HG03571 (cell line): Measurements from ENCODE around the gene ANKS1B.
"Not testable (repeated sequence)": the region's sequence is repeated elsewhere in the genome, so short reads cannot be mapped to it uniquely, and the experiment has no call there.

Experiments used
- ATAC-seq: cut with Tn5 transposase; IDR thresholded peaks from one replicate; pipeline ENCODE4 v1.9.1; 2021; ENCODE audit not compliant: unreplicated experiment

Gene ANKS1B

DNA sequence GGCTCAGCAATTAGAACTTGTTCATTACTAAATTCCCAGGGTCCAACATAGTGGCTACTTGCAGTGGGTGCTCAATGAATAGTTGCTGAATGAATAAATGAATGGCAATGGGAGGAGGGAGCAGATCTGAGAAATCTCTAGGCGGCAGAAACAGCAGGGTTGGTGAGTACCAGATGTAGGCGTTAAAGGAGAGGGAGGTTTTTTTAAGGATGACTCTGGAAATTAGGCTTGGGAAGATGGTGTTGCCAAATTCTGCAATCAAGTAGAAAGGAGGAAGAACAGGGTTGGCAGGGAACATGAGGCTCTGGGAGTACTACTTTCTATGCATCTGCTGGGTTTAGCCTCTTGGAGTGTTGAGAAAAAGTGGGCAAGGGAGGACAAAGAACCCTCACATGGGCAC is 1132.6 kb downstream of the ANKS1B start:
- no peak for ATAC-seq

DNA sequence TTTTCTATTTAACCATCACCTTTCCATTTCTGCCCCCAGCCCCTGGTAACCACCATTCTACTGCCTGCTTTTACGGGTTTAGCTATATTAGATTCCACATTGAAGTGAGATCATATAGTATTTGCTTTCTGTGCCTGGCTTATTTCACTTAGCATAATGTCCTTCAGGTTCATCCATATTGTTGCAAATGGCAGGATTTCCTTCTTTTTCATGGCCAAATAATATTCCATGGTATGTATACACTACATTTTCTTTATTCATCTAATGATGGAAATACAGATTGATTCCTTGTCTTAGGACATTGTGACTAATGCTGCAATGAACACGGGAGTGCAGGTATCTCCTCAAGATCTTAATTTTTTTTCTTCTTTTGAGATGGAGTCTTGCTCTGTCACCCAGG is 1137.5 kb downstream of the ANKS1B start:
- no peak for ATAC-seq

DNA sequence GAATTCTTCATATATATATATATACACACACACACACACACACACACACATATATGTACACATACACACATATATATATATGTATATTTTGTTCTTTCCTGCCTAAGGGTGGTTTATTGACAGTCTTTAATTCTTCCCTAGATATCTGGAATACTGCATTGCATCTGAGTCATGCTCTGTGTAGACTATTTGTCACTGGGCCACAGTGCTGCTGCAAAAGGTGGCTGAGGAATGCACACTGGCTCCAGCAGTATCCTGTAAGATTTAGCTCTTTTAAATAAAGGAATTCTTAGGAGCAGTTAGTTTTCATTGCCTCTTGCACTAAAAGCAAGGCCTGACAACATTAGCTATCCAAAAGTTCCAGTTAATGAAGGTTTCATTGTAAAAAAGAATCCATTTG is 1138.8 kb downstream of the ANKS1B start:
- ATAC-seq: no peak

DNA sequence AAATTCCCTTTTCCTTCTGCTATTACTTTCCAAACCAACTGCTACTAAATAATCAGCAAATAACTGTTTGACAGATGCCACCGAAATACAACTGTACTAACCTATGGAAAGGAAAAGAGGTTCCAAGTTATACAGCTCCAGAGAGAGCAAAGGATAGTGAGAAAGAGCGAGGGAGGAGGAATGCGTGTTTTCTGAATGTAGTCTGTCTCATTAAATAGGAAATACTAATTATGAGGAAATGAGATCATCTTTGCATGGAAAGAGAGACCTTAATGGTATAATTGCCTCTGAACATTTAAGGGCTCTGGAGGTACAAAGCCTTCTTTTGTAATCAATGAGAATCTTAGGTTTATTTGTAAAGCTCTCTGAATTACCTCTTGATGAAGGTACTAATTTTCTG is 1144.4 kb downstream of the ANKS1B start:
- no peak for ATAC-seq

DNA sequence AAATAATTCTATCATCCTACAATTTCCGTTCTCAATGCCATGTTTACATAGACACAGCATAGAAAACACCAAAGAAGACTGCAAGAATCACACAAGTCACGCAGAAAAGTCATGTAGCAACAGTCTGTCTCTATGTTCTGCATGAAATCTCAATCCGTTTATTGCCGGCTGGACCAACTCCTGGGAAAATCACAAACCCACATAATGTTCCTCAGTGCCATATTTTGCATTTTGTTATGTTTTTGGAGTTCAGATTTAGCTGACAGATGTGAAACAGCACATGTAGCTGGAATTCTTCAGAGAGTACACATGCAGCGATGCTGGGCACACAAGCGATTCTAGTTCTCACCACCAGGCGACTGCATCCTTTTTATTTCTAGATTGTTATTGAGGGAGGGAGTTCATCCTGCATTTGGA is 1146.5 kb downstream of the ANKS1B start:
- ATAC-seq: no peak

DNA sequence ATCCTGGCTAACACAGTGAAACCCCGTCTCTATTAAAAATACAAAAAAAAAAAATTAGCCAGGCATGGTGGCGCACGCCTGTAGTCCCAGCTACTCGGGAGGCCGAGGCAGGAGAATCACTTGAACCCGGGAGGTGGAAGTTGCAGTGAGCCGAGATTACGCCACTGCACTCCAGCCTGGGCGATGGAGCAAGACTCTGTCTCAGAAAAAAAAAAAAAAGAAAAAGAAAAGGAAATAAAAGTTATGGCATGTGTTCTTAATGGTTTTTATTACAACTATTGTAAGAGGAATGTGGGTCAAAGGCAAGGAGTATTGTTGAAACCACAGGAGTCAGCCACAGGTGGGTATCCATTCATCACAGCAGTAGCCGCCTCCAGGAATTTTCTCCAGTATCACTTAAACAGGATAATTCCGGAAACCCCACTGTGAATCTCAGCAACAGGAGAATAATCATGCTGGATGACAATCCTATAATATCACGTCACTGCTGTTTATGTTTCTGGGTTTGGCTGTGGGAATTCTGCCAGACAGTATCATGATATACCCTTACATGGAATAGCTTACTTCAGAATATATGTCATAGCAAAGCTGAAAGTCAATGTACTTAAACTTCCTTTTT is 1147.5 kb downstream of the ANKS1B start:
- not testable (repeated sequence) for ATAC-seq

DNA sequence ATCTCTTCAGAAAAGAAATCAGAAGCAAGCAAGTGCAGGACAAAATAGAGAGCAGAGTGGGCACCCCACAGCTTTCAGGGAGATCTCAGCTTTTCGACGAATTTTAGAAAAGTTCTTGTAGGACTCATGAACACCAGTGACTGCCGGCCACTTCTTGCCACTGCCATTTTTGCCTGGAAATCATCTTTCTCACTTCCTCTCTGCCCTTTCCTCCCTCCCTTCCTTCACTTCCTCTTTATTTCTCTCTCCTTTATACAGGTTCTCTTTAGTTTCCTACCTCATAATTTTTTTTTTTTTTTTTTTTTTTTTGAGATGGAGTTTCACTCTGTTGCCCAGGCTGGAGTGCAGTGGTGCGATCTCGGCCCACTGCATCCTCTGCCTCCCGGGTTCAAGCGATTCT is 1154.1 kb downstream of the ANKS1B start:
- ATAC-seq: no peak

DNA sequence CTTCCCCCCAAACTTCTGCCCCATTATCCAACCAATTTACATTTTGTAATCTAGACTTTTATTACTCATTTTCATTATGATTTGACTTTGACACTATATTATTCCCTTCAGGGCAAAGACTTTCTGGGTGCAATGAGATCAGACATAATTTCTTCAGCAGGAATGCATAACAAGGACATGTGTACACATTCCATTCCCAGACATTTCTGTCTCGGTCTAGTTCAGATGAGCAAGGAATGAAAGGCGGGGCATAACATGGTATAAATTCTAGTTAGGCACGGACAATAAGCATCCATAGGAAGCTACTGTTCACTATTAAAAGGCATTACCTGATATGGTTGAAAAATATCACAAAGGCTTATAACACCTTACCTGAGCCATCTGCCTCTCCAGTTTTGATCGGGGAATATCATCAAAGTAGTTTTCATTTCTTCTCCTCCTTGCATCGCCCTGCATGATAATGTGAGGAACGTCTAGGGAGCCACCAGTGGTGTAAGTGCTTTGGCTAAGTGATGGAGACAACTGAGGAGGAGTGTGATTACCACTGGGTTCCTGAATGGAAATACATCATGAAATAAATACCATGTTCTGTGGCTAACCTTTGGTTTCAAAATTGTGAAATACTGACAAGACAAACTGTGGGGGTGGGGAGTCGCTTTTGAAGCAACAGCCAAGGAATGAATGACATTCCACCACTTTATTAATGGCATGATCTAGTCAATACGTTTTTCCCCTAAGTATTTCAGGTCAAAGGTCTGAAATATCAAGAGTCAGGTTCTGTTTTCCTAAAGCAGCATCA is 1155.7 kb downstream of the ANKS1B start:
- ATAC-seq: no peak

DNA sequence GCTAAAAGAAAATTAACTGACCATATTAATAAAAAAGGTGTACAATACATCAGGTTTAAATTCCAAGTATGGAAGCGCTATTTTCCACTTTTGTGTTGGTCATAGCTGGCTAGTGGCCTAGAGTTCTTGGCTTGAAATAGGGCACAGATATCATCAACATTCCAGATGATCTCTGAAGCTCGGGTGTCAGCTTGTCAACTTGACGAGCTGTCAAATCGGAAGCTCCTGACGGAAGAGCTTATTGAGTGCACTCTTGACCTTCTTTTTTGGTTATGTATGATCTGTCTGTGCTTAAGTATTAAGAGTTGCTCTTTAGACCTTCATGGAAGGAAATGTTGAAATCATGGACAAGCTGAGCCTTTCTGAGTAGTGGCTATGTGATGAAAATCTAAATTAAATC is 1161.7 kb downstream of the ANKS1B start:
- ATAC-seq: no peak

DNA sequence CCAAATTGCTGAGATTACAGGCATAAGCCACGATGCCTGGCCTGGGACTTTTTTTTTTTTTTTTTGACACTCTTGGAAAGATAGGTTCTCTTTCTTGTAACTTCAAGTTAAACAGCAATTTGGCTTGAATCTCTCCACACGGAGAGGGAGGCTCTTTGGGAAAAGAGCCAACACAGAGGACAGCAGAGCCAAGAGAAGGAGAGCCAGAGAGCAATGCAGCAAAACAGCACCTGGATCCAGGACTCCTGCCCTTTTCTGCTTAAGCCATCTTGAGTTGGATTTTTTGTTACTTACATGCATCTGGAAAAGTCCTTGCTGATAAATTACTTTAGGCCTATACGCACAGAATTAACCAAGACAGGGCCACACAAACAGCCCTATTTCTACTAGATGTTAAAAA is 1162.9 kb downstream of the ANKS1B start:
- ATAC-seq: no peak

DNA sequence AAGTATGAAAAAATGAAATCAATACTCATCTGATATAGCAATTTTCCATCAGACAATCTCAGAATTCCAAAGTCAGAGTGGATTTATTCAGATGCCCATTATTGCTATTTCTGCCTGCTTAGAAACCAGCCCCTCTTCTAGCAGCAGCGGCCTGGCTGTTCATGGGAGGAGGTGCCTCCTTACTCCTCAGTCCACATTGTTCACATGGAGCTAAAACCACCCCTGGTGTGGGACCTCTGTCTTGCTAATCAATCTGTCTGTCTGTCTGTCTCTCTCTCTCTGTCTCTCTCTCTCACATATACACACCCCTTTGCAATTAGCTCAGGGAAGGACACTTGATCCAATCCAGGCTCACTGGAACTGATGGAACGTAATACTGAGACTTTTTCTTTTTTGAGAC is 1163.5 kb downstream of the ANKS1B start:
- ATAC-seq: no peak

DNA sequence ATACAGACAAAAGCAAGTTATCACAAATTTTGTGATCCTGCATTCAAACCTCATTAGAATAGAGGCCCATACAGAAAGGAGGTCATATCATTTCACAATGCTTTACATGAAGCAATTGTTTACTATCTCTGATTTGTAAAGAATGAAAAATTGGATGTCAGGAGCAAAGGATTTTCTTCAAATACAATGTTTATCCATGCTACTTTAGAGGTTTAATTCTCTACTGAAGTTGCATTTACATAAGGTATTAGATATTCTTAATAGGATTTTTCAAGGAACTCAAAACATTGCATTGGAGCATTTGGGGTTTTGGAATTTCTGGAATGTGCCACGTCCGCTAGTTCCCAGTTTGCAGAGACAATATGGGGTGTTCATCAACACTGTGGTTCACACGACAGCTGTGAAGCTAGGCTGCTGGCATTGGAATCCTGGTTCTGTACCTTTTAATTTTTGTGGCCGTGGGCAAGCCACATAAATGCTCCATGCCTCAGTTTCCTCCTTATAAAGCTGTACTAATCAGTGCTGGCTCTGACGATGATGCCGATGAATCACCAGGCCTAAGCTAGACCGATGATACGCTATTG is 1164.8 kb downstream of the ANKS1B start:
- ATAC-seq: no peak

DNA sequence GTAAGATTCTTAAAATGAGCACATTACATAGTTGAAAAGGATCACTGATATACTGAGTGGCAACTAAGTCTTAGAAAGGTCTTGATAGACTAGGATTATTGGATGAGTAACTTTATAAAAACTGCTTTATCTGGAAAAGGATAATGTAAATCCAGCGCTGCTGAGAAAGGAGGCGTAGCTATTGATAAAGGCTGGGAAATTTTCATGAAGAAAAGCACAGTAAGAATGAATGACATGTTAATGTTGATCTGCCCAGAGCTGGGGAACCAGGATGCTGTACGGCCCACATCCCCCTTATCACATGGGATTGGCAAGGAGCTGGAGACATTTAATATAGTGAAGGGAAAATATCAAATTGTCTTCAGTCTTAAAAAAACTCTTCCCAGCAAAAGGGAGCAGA is 1165.7 kb downstream of the ANKS1B start:
- no peak for ATAC-seq

DNA sequence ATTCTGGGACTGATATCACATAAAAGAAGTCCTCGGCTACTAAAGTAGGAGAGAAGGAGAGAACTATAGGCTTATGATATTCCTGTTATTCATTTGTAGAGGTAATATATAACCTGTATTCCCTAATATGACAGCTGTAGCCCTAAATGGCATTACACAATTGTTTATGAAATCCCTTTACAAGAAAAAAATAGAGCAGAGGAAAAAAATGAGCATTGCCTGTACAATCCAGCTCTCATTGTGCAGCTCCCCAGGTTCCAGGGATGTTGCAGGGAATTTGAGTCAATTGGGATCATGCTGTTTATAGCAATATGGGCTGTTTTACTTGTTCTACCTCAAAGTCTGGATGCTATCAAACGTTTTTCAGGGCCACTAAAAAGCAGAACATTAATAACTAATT is 1166.5 kb downstream of the ANKS1B start:
- no peak for ATAC-seq

DNA sequence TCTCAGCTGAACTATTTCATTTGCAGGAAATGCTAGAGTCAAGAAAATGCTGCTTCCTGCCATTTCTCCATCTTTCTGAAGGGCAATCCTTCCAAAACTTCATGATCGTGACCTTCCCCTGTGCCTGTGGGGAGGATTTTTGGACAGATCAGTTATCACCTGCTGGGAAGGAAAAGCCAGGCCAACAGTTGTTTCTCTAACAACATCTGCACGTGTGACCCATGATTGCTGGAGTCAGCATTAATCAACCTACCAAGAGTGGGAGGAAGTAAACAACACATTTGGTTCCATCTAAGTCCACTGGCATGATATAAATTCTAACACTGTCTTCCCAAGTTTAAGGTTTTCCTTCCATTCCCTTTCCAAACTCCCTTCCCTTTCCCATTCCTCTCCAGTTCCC is 1167.0 kb downstream of the ANKS1B start:
- no peak for ATAC-seq

DNA sequence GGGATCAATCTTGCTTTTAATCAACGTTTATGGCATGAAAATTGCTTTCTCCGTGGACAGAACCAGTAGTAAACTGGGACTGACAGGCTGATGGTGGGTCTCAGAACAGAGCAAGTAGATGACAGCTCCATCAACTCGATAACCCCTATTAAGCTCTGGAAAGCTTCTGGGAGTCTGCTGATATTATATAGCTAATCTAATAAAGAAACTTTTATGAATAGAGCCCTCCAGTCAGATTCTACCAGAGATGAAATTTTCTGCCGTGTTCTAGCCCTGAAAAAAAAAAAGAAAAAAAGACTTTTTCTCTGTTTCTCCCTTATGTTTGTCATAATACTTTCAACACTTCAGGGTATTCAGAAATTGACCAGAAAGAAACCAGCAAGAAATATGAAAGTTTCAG is 1168.0 kb downstream of the ANKS1B start:
- no peak for ATAC-seq

DNA sequence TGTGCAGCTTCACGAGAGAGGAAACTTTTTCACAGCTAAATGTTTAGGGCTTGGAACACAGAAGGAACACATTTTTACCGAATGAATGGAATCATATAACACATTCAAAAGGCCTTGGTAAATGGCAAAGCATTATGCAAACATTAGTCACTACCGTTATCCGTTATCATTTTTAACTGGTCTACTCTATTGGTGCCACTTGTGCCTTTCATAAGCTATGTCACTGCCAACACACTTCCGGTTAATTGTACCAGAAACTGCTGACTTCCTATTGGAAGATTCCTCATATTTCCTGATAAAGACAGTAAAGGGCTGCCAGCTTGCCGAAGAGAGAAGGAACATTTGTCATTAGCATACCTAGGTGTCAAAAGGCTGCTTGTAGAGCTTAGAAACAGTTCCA is 1170.5 kb downstream of the ANKS1B start:
- no peak for ATAC-seq

DNA sequence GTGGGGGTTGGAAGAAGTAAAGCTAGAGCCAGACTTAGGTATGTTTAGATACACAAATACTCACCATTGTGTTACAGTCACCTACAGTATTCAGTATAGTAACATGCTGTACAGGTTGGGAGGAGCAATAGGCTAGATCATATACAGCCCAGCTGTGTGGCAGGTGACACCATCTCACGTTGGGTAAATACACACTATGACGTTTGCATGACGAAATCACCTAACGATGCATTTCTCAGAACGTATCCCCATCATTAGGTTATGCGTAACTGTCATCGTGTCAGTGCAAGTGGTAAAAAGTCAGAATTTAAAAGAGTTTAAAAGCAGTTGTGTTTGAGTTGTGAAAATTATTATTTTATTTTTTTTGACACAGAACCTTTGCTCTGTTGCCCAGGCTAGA is 1172.5 kb downstream of the ANKS1B start:
- ATAC-seq: no peak

DNA sequence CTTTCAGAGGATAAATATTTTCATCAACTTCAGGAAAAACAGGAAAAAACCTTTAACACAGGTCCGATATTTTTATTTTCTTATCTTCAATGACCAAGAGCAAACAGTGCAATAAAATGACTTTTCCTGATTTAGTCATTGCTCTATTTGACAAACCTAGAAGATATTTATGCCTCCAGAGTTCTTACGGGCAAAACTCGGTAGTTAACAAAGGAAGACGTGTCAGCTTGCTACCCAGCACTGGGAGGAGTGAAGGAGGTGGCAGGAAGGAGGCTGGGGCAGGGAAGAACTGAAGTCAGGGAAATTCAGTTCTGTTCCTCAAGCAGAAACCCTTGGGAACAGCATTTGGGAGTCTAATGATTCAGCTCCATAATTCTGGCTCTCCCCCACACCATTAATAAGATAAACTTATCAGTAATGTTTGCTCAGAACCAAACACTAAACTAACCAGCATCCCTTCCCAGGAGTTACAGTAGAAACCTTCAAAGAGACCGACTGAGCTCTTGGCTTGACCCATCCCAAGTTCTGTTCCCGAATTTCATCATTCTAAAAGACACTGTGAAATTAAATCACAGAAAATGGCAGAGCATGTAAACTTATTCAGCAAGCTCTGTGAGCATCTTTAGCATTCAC is 1176.4 kb downstream of the ANKS1B start:
- ATAC-seq: no peak

DNA sequence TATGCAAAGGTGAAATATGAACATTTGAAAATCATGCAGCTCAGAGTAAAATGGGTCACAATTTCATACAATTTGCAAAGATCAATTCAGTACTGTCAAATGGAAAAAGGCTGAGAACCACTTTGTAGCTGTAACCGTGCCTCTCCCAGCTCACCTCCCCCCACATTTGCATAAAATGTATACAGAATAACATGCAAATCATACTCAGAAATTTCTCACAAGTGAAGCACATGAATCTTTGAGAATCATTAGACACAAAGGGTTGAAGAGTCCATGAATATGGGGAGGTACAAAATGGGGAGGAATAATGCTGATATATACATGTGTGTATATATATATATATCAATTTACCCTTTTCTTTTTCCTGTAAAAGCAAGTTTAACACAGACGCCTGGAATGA is 1177.5 kb downstream of the ANKS1B start:
- ATAC-seq: no peak

DNA sequence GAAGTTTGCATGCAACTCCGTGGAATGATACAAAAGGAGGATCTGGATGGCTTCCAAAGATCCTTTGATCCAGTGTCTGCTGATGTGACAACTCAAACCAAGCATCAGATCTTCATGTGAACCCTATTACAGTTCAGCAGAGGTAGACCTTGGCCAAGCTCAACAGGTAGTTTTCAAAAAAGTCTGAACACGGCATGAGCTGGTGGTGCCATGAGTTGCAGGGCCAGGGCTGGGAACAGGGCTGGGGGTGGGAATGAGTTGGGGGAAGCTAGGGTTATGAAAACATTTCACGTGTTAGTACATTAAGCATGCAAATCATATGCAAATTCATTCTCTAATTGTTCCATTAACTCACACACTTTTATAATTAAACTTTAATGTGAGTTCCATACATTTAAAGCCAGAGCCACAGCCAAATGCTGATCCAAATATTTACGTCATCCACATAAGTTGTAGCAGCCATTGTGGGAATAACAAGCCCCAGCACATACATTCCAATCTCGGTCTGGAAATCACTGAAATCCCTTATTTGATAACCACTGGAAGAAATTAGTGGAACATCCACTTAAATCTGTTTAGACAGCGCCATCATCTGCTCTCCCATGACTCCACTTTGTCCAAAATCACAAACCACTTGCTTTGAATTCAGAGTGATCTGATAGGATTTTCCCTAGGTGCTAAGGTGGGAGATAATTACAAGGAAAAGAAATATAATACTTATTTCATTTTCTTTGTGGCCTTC is 1181.1 kb downstream of the ANKS1B start:
- ATAC-seq: no peak
